Loucy (cell line): ENCODE results near the gene LRRTM4.

ENCODE experiments used
- CTCF ChIP-seq: fragments of 200-600 bp; sonication (generic); conservative IDR thresholded peaks from 2 replicates; pipeline ENCODE4 v1.5.1; 2014; ENCODE audit warnings: mild to moderate bottlenecking, antibody characterized with exemption, low read length
- EZH2phosphoT487 ChIP-seq: fragments of 200-600 bp; IDR thresholded peaks from 2 replicates; pipeline ENCODE4 v1.6.1; 2018; ENCODE audit warnings: antibody characterized with exemption, mild to moderate bottlenecking, moderate library complexity, borderline replicate concordance

- TF ChIP-seq CTCF (no peak), EZH2phosphoT487 (no peak)
These were observed 394.8 kb downstream of the LRRTM4 start for GRCh38 chr2:77127345-77127744.
